HG02870 (cell line): ENCODE results near the gene WNT7A.

Source experiments
- ATAC-seq: cut with Tn5 transposase; IDR thresholded peaks from one replicate; pipeline ENCODE4 v1.9.1; 2021; ENCODE audit warnings: mild to moderate bottlenecking, moderate library complexity; ENCODE audit not compliant: unreplicated experiment

WNT7A gene

DNA sequence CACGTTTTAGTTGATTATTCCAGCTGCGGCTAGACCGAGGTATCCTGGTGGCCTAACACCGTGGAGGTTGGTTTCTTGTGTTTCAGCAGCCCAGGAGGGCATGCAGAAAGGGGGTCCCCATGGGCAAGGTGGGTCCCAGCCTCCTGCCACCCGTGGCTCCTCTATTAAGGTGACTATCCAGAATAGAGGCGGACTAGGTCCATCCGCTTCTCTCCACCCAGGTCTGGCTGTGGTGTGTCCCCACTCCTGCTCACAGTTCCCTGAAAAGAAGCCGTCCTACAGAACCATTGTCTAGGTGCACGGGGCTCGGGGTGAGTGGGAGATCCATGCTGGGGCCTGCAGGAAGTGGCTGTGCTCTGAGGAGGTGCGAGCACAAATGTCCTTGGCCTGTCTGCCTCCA lies 81.5 kb downstream of the WNT7A start:
- ATAC-seq: no peak

DNA sequence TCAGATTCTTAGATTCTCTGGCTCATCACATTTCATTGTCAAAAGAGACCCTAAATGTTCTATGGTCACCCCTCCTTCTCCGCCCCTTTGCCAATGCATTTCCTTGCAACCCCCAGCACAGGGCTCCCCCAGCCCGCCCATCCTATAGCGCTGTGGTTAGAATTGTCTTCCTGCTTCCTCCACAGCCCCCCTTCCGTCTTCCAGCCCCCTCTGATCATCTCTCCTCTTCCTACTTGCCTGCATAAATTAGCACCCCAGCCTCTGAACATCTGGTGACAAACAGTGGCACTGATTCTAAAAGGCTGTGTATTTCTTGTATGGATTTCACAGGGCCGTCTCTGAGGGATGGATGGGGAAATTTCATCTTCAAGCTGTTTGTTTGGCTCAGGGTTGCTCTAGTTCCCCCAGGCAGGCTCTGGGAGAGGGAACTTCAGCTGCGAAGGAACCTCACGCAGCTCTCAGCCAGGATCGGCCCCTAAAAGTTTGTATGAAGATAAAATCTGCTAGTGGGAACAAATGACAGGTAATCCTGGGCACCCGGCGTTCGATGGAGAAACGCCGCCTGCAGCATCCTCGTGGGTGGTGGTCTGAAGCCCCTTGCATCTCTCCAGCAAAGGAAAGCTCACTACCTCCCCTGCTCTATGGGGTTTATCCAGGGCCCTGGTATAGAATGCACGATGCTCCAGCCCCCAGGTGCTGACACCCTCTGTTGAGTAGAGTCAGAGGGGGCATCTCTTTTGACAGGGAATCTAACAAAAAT lies 83.0 kb downstream of the WNT7A start:
- no peak for ATAC-seq

- ATAC-seq: no peak
Measured at GRCh38 chr3:13795816-13796215, 84.1 kb downstream of the WNT7A start.

GRCh38 chr3:13794322-13794721 lies 85.5 kb downstream of the WNT7A start:
- ATAC-seq: no peak

GRCh38 chr3:13793451-13793850 lies 86.4 kb downstream of the WNT7A start:
- no peak for ATAC-seq

DNA sequence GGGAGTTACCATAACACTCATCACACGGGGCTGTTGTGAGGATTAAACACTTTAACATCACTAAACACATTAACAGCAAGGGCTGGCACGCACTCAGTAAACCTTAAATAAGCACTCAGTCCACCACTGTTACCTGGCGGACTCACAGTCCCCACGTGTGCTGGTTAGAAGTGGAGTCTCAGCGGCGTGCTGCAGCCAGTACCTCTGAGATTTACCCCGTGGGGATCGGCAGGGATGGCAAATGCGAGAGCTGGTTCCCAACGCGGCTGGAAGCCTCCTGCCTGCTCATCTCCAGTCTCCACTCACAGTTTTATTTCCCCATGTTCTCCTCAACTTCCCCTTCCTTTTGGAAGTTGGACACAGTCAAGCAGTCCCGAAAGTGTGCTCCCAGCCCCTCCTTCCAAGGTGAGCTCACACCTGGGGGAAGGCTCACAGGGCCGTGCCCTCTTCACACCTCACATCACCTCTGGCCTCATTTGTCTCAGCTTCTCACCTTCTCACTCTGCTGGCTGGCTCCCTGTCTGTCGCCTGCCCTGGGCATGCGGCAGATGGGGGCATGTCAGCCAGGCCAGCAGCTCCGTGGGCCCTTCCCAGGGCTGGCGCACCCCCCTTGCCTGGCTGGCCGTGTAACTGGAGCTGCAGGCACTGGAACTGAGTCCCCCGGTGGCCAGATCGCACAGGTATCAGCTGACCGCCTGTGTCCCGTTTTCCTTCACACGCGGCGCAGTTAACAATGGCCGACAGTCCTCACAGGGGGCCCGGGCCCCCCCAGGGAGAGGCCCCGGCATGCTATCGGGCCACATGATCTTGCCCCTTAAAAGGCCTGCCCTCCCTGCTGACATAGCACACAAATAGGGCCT lies 87.1 kb downstream of the WNT7A start:
- ATAC-seq: no peak

GRCh38 chr3:13792051-13792490 lies 87.8 kb downstream of the WNT7A start:
- no peak for ATAC-seq

DNA sequence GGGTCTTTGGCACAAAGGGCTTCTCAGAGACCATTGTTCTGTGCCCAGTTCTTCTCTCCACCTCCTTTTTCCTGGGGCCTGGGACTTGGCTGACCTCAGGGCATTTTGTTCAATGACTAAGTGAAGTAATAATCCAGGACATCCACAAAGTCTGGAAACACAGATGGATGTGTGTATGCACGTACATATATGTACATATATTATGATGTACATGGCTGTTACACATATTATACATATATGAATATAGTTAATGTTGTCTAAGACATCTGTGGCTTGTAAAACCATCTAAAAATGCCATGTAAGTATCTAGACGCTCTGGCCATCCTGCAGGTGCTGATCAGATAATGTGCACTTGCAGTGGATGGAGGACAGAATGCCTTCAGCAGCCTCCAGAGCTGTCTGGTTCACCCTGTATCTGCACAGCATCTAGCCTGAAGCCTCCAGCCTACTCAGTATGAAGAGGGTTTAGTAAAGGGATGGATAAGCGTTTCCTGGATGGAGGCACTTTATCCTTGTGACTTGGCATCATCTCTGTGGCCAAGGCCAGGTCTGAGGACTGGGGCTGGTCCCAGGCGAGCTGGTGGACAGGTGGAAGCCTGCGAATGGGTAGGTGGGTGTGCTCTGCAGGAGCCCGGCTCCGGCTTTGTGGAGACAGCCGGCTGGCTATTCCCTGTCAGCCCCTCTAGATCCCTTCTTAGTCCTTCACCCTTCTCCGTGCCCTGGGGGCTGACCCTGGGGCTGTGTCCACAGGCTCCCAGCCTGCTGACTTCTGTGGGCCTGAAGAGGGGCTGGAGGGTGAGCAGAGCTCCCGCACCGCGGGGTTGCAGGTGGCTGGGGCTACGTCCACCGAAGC lies 88.4 kb downstream of the WNT7A start:
- no peak for ATAC-seq

GRCh38 chr3:13790376-13791197 lies 89.3 kb downstream of the WNT7A start:
- no peak for ATAC-seq

- no peak for ATAC-seq
Measured at GRCh38 chr3:13788522-13789424, 91.1 kb downstream of the WNT7A start.

GRCh38 chr3:13787533-13788132 lies 92.2 kb downstream of the WNT7A start:
- no peak for ATAC-seq

DNA sequence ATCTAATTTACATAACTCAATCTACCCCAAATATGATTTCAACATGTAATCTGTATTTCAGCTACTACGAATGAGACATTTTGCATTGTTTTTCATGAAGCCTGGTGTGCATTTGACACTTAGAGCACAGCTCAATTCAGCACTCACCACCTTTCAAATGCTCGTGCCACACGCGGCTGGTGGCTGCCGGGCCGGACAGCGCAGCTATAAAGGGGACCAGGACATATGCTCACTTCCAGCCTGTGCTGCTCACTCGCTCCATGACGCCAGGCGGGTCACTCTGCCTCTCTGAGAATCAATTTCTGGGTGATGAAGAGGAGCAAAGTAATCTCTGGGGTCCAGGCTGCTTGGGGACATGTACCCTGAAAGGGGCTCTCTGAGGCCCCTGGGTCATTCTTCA lies 93.1 kb downstream of the WNT7A start:
- no peak for ATAC-seq

DNA sequence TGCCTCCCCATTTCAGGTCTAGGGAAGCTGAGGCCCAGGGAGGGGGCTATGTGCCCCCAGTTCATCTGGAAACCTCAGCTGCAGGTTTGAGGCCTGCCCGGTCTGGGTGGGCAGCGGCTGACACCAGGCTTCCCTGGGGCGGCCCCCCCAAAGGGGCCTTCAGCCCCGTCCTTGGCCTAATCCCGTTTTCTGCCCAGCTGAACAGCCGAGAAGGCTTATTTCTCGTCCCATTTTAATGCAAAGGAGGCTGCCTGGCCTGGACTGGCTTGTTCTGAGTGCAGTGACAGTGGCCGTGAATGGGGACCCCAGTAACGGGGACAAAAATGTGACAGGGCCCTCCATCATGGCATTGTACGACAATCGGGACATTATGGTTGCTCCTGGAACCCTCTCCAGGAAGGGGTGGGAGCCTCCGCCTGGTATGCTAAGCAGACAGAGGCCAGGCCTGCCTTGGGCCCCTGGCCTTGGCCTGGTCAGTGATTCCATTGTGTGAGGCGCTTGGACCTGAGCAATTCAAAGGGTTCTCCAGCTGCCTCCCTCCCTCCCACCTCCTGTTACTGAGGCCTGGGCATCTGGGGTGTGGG lies 93.9 kb downstream of the WNT7A start:
- ATAC-seq: no peak

DNA sequence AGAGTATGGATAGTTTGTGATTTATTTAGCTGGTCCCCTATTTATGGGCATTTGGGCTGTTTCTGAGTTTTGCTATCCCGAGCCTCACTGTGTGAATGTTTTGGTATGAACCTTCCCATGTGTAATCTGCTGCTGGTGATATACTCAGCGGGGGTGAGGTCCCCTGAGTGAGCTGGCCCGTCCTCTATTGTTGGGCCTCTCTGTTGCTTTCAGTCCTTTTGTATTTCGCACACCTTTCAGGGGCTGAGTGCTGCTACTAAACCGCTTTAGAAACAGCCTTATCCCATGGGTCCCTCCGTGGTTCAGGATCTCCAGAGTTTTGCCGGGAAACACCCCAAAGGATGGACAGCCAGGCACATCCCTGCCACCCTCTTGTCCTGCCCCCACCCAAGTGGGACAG lies 94.5 kb downstream of the WNT7A start:
- ATAC-seq: no peak

DNA sequence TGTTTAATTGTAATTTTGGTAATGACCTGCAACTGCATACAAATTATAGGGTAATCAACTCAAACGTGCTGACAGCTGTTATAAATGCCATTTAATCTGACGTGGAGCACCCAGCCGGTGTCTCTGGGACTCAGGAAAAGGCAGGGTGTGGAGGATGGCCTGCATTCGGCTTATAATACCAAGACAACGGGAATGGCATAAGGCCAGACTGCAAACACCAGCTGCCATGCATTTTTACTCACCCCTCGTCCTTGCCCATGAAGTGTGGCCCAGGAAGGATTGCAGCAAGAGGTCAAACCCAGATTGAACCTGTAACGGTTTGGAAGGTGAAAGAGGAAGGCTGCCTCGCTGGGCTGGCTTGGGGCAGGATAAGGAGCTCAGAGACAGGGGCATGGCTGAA lies 96.4 kb downstream of the WNT7A start:
- no peak for ATAC-seq

GRCh38 chr3:13782501-13782900 lies 97.4 kb downstream of the WNT7A start:
- ATAC-seq: no peak

DNA sequence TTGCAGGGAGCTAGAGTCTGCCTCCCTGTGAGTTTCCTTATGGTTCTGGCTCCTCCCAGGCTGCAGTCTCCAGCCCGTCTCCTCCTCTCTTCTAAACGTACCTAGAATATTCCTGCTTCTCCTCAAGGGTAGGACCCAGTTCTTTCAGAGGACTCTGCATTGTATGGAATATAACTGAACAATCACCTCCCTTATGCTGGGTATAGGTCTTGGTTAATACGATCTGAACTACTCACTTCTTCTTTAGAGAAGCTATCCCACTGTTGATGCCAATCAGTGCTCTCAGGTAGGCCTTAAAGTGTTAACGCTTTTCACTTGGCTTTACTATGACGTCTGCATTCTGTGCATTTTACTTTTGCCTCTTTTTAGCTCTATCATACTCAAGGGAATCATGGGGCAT lies 98.5 kb downstream of the WNT7A start:
- ATAC-seq: no peak

DNA sequence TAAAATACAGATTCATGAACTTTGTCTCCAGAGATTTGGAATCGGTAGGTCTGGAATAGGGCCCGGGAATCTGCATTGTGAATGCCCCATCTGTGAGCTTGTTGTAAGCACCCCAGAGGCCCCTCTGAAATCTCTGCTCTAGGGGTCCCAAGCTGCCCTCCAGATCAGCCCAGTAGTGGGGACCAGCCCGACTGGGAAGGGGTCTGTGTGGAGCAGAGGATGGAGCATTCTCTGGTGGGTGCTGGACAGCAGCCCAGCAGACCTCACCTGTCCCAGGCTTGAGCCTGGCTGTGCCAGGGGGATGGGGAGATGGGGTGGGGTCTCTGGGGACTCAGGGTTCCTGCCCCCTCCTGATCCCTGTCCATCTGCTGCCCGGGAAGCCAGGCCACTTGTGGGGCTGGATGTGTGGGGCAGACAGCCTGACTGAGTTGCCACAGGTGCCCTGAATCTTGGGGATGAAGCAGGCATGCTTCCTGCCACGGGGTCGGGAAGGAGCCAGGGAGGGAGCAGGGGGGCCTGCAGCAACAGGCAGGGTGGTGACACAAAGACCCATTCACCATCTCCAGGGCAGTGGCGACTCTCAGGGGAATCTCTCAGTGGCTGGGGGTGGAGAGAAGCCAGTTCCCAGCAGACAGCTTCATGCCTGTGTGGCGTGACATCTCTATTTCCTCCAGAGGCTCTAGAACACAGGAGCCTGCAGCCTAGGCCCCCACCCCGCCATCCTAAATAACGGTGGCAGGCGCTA lies 99.3 kb downstream of the WNT7A start:
- ATAC-seq: no peak
